WTC11 (cell line): Measurements from ENCODE around the gene SMYD3. TPM values are rescaled to one million over a fixed set of nuclear protein-coding genes. Genes with fewer than 3 reads are reported as not detected.
"Not testable (repeated sequence)": the region's sequence is repeated elsewhere in the genome, so short reads cannot be mapped to it uniquely, and the experiment has no call there.

Source experiments
- ATAC-seq: fragments of 200-7000 bp; cut with Tn5 transposase; 2 replicates; pipeline ENCODE4 v1.10.0; 2021; ENCODE audit warnings: mild to moderate bottlenecking, moderate library complexity
- CTCF ChIA-PET: fragments of 300-600 bp; sonication (Branson Sonifier 250); formaldehyde crosslinking; loops from one replicate; lab custom pipeline; 2021; ENCODE audit warnings: antibody characterized with exemption; lab: Charles Lee
- POLR2A ChIA-PET: fragments of 350-600 bp; sonication (Branson Sonifier 250); formaldehyde crosslinking; loops from one replicate; lab custom pipeline; 2021; ENCODE audit warnings: antibody characterized with exemption; lab: Charles Lee
- DNase-seq: peaks from one replicate; pipeline ENCODE4 v3.0.0; 2021; ENCODE audit warnings: low spot score
- H3K27ac Mint-ChIP-seq: 2 replicates; pipeline ENCODE4 v1.8.0; 2021; ENCODE audit warnings: mixed read lengths
- H3K27me3 Mint-ChIP-seq: 2 replicates; pipeline ENCODE4 v1.8.0; 2021; ENCODE audit warnings: low read depth, mild to moderate bottlenecking, moderate library complexity, mixed read lengths
- H3K36me3 Mint-ChIP-seq: 2 replicates; pipeline ENCODE4 v1.8.0; 2021; ENCODE audit warnings: mixed read lengths
- H3K4me1 Mint-ChIP-seq: 2 replicates; pipeline ENCODE4 v1.8.0; 2022; ENCODE audit warnings: mixed read lengths
- H3K4me3 Mint-ChIP-seq: 2 replicates; pipeline ENCODE4 v1.8.0; 2021; ENCODE audit warnings: mild to moderate bottlenecking, moderate library complexity, mixed read lengths
- H3K9me3 Mint-ChIP-seq: 2 replicates; pipeline ENCODE4 v1.8.0; 2021; ENCODE audit warnings: mixed read lengths
- CBFB ChIP-seq: sonication (generic); formaldehyde crosslinking; IDR thresholded peaks from 2 replicates; pipeline ENCODE4 v1.8.1; 2022; ENCODE audit warnings: mild to moderate bottlenecking, low read depth, missing genetic modification reagents
- ESRRA ChIP-seq: sonication (generic); formaldehyde crosslinking; IDR thresholded peaks from 2 replicates; pipeline ENCODE4 v1.8.1; 2022; ENCODE audit warnings: mild to moderate bottlenecking, missing genetic modification reagents, borderline replicate concordance
- GABPB1 ChIP-seq: sonication (generic); formaldehyde crosslinking; IDR thresholded peaks from 2 replicates; pipeline ENCODE4 v1.8.1; 2023; ENCODE audit warnings: mild to moderate bottlenecking, missing genetic modification reagents
- HMGA2 ChIP-seq: fragments of 250-450 bp; sonication (Bioruptor Pico); IDR thresholded peaks from 2 replicates; pipeline ENCODE4 v1.4.0; 2021; ENCODE audit warnings: mild to moderate bottlenecking, moderate library complexity
- IRF2 ChIP-seq: sonication (generic); formaldehyde crosslinking; IDR thresholded peaks from 2 replicates; pipeline ENCODE4 v1.8.0; 2022; ENCODE audit warnings: low read depth, missing genetic modification reagents, borderline replicate concordance
- MXD4 ChIP-seq: fragments of 250-450 bp; sonication (Bioruptor Pico); IDR thresholded peaks from 2 replicates; pipeline ENCODE4 v1.8.0; 2021; ENCODE audit warnings: mild to moderate bottlenecking, moderate library complexity, borderline replicate concordance
- NFYB ChIP-seq: sonication (generic); formaldehyde crosslinking; conservative IDR thresholded peaks from 2 replicates; pipeline ENCODE4 v1.8.0; 2022; ENCODE audit warnings: low read depth, missing genetic modification reagents
- PRRX2 ChIP-seq: fragments of 250-450 bp; sonication (Bioruptor Pico); IDR thresholded peaks from 2 replicates; pipeline ENCODE4 v1.8.0; 2021; ENCODE audit warnings: mild to moderate bottlenecking
- total RNA-seq: library from RNA; stranded (reverse); gene quantifications from 3 replicates; pipeline ENCODE4 v1.2.3, GENCODE V29; 2021
- TF ChIP-seq, protein P1 (sequence below): sonication (generic); formaldehyde crosslinking; IDR thresholded peaks from 2 replicates; pipeline ENCODE4 v1.8.0; 2022; ENCODE audit warnings: mild to moderate bottlenecking, missing genetic modification reagents
- TF ChIP-seq, protein P2 (sequence below): sonication (generic); formaldehyde crosslinking; IDR thresholded peaks from 2 replicates; pipeline ENCODE4 v1.8.0; 2023; ENCODE audit warnings: mild to moderate bottlenecking, missing genetic modification reagents
- TF ChIP-seq, protein P3 (sequence below): sonication (generic); formaldehyde crosslinking; IDR thresholded peaks from 2 replicates; pipeline ENCODE4 v1.8.1; 2023; ENCODE audit warnings: mild to moderate bottlenecking, missing genetic modification reagents
- TF ChIP-seq, protein P4 (sequence below): sonication (generic); formaldehyde crosslinking; IDR thresholded peaks from 2 replicates; pipeline ENCODE4 v1.8.1; 2023; ENCODE audit warnings: mild to moderate bottlenecking, missing genetic modification reagents, borderline replicate concordance
- TF ChIP-seq, protein P5 (sequence below): sonication (generic); formaldehyde crosslinking; IDR thresholded peaks from 2 replicates; pipeline ENCODE4 v1.8.1; 2023; ENCODE audit warnings: mild to moderate bottlenecking, missing genetic modification reagents, moderate library complexity
- TF ChIP-seq, protein P6 (sequence below): fragments of 250-450 bp; sonication (Bioruptor Pico); IDR thresholded peaks from 2 replicates; pipeline ENCODE4 v1.8.0; 2021; ENCODE audit warnings: mild to moderate bottlenecking
- TF ChIP-seq, protein P7 (sequence below): sonication (generic); formaldehyde crosslinking; conservative IDR thresholded peaks from 2 replicates; pipeline ENCODE4 v1.8.1; 2022; ENCODE audit warnings: mild to moderate bottlenecking, missing genetic modification reagents

SMYD3 gene
- total RNA-seq, 1 experiment from 2014 or later = 21.4 TPM

DNA sequence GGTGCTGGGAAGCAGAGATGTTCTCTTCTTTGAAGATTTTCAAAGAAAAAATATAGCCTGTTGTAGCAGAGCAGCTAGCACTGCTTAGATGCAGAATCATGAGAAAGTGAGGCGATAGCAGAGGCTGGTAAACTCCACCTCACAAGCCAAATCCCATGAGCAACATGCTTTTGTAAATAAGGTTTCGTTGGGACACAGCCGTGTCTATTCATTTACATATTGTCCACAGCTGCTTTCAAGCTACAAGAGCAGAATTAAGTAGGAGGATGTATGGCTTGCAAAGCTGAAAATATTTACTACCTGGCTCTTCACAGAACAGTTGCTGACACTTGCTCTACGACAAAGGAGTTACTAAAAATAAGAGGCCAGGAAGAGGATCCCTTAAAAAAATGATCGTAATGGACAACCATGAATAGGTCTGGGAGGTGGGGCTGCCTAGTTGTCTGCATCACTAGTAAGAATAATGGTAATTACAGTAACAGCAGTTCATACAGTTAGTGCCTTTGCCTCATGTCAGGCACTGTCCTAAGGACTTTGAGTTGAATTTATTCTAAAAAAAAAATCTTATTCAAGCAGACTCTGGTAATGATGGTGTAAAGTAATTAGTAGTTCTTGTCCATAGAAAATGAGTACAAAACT, 730.3 kb downstream of the SMYD3 start:
- H3K27me3 Mint-ChIP-seq = no peaks in the 10 kb centered on the region
- no peaks in the 10 kb centered on the region; the same call in 1 of the 2 replicates for H3K4me1 Mint-ChIP-seq
- TF ChIP-seq ESRRA (CRISPR knock-in tag) = no peak
- H3K27ac Mint-ChIP-seq = no peak overlapping the region
- peaks cover 5% of the 10 kb centered on the region; the same call in 1 of the 2 replicates for H3K36me3 Mint-ChIP-seq
- CTCF ChIA-PET = interaction anchor here (1.1 kb wide), 1 partner anchor 112 kb away, joined by 3 read pairs; no protein-coding TSS in a partner anchor
- no peak overlapping the region for H3K4me3 Mint-ChIP-seq
- POLR2A ChIA-PET = no interaction called here
- ATAC-seq (no peak), DNase-seq (no peak)
- peaks cover 18% of the 10 kb centered on the region for H3K9me3 Mint-ChIP-seq

DNA sequence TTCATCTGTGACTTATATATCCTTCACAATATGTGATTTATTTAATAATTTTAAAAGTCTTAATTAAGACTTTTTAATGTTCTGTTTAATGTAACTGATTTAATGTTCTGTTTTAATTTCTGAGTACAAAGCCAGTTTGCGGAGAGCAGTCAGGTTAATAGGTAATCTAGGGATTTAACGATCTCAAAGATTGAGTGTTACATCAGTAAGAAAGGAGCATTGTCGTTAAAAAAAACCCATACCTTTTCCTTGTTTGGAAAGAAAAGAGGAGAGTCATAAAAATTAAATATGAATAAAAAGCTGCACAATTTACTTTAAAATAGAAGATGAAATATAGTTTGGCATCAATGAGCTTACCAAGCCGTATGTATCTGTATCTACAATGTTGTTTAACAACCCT, 730.9 kb downstream of the SMYD3 start:
- no peaks in the 10 kb centered on the region; the same call in 1 of the 2 replicates for H3K4me1 Mint-ChIP-seq
- no peak overlapping the region for H3K4me3 Mint-ChIP-seq
- H3K36me3 Mint-ChIP-seq = peaks cover 5% of the 10 kb centered on the region; the same call in 1 of the 2 replicates
- H3K27me3 Mint-ChIP-seq = no peaks in the 10 kb centered on the region
- TF ChIP-seq GABPB1 (CRISPR knock-in tag) (no peak), HMGA2 (CRISPR knock-in tag) (peak; percentile 42; the same call in 1 of the 2 replicates), NFYB (CRISPR knock-in tag) (no peak)
- no peak for DNase-seq
- H3K27ac Mint-ChIP-seq = no peak overlapping the region
- ATAC-seq = no peak
- CTCF ChIA-PET = no interaction called here
- POLR2A ChIA-PET = no interaction called here
- H3K9me3 Mint-ChIP-seq = peaks cover 18% of the 10 kb centered on the region

DNA sequence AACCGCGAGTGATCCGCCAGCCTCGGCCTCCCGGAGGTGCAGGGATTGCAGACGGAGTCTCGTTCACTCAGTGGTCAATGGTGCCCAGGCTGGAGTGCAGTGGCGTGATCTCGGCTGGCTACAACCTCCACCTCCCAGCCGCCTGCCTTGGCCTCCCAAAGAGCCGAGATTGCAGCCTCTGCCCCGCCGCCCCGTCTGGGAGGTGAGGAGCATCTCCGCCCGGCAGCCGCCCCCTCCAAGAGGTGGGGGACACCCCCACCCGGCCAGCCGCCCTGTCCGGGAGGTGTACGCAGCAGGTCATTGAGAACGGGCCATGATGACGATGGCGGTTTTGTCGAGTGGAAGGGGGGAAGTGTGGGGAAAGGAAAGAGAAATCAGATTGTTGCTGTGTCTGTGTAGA, 732.1 kb downstream of the SMYD3 start:
- H3K27ac Mint-ChIP-seq, DNase-seq, POLR2A ChIA-PET, H3K27me3 Mint-ChIP-seq, H3K4me3 Mint-ChIP-seq, ATAC-seq, H3K4me1 Mint-ChIP-seq, H3K36me3 Mint-ChIP-seq: not testable (repeated sequence)
- CTCF ChIA-PET = interaction anchor here (1.7 kb wide), 1 partner anchor 23 kb away, joined by 4 read pairs; no protein-coding TSS in a partner anchor
- peaks cover 14% of the 10 kb centered on the region for H3K9me3 Mint-ChIP-seq

DNA sequence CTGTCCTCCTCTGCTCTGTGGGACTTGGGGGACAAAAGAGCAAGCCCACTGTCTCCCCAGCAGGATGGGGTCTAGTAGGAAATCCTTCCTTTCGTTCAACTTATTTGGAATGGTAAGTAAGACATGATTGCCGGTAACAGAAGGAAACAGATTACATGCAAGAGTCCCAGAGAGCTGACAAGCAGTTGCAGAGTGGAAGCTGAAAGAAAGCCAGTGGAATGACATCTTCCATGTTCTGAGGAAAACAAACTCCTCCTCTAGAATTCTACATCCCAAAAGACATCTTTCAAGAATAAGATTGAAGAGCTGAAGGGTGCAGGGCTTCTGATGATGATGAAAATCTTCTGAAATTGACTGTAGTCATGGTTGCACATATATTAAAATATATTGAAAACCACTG, 732.9 kb downstream of the SMYD3 start:
- Mint-ChIP-seq H3K36me3 (no peaks in the 10 kb centered on the region), H3K4me1 (no peaks in the 10 kb centered on the region; the same call in 1 of the 2 replicates), H3K27me3 (no peaks in the 10 kb centered on the region), H3K4me3 (no peak overlapping the region), H3K9me3 (peaks cover 7% of the 10 kb centered on the region), H3K27ac (no peak overlapping the region)
- ATAC-seq = no peak
- TF ChIP-seq, protein P1, sequence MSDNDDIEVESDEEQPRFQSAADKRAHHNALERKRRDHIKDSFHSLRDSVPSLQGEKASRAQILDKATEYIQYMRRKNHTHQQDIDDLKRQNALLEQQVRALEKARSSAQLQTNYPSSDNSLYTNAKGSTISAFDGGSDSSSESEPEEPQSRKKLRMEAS = no peak
- TF ChIP-seq, protein P2, sequence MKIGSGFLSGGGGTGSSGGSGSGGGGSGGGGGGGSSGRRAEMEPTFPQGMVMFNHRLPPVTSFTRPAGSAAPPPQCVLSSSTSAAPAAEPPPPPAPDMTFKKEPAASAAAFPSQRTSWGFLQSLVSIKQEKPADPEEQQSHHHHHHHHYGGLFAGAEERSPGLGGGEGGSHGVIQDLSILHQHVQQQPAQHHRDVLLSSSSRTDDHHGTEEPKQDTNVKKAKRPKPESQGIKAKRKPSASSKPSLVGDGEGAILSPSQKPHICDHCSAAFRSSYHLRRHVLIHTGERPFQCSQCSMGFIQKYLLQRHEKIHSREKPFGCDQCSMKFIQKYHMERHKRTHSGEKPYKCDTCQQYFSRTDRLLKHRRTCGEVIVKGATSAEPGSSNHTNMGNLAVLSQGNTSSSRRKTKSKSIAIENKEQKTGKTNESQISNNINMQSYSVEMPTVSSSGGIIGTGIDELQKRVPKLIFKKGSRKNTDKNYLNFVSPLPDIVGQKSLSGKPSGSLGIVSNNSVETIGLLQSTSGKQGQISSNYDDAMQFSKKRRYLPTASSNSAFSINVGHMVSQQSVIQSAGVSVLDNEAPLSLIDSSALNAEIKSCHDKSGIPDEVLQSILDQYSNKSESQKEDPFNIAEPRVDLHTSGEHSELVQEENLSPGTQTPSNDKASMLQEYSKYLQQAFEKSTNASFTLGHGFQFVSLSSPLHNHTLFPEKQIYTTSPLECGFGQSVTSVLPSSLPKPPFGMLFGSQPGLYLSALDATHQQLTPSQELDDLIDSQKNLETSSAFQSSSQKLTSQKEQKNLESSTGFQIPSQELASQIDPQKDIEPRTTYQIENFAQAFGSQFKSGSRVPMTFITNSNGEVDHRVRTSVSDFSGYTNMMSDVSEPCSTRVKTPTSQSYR = no peak
- TF ChIP-seq MXD4 = no peak
- TF ChIP-seq CBFB (CRISPR knock-in tag) = no peak
- no peak for TF ChIP-seq IRF2
- TF ChIP-seq, protein P3, sequence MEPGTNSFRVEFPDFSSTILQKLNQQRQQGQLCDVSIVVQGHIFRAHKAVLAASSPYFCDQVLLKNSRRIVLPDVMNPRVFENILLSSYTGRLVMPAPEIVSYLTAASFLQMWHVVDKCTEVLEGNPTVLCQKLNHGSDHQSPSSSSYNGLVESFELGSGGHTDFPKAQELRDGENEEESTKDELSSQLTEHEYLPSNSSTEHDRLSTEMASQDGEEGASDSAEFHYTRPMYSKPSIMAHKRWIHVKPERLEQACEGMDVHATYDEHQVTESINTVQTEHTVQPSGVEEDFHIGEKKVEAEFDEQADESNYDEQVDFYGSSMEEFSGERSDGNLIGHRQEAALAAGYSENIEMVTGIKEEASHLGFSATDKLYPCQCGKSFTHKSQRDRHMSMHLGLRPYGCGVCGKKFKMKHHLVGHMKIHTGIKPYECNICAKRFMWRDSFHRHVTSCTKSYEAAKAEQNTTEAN (CRISPR knock-in tag) = no peak
- TF ChIP-seq, protein P4, sequence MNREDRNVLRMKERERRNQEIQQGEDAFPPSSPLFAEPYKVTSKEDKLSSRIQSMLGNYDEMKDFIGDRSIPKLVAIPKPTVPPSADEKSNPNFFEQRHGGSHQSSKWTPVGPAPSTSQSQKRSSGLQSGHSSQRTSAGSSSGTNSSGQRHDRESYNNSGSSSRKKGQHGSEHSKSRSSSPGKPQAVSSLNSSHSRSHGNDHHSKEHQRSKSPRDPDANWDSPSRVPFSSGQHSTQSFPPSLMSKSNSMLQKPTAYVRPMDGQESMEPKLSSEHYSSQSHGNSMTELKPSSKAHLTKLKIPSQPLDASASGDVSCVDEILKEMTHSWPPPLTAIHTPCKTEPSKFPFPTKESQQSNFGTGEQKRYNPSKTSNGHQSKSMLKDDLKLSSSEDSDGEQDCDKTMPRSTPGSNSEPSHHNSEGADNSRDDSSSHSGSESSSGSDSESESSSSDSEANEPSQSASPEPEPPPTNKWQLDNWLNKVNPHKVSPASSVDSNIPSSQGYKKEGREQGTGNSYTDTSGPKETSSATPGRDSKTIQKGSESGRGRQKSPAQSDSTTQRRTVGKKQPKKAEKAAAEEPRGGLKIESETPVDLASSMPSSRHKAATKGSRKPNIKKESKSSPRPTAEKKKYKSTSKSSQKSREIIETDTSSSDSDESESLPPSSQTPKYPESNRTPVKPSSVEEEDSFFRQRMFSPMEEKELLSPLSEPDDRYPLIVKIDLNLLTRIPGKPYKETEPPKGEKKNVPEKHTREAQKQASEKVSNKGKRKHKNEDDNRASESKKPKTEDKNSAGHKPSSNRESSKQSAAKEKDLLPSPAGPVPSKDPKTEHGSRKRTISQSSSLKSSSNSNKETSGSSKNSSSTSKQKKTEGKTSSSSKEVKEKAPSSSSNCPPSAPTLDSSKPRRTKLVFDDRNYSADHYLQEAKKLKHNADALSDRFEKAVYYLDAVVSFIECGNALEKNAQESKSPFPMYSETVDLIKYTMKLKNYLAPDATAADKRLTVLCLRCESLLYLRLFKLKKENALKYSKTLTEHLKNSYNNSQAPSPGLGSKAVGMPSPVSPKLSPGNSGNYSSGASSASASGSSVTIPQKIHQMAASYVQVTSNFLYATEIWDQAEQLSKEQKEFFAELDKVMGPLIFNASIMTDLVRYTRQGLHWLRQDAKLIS (CRISPR knock-in tag) = no peak
- TF ChIP-seq PRRX2 = no peak
- TF ChIP-seq, protein P5, sequence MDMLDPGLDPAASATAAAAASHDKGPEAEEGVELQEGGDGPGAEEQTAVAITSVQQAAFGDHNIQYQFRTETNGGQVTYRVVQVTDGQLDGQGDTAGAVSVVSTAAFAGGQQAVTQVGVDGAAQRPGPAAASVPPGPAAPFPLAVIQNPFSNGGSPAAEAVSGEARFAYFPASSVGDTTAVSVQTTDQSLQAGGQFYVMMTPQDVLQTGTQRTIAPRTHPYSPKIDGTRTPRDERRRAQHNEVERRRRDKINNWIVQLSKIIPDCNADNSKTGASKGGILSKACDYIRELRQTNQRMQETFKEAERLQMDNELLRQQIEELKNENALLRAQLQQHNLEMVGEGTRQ = no peak
- TF ChIP-seq, protein P6, sequence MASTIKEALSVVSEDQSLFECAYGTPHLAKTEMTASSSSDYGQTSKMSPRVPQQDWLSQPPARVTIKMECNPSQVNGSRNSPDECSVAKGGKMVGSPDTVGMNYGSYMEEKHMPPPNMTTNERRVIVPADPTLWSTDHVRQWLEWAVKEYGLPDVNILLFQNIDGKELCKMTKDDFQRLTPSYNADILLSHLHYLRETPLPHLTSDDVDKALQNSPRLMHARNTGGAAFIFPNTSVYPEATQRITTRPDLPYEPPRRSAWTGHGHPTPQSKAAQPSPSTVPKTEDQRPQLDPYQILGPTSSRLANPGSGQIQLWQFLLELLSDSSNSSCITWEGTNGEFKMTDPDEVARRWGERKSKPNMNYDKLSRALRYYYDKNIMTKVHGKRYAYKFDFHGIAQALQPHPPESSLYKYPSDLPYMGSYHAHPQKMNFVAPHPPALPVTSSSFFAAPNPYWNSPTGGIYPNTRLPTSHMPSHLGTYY (CRISPR knock-in tag) = no peak
- TF ChIP-seq, protein P7, sequence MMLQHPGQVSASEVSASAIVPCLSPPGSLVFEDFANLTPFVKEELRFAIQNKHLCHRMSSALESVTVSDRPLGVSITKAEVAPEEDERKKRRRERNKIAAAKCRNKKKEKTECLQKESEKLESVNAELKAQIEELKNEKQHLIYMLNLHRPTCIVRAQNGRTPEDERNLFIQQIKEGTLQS (CRISPR knock-in tag) = no peak
- no peak for DNase-seq
- POLR2A ChIA-PET = no interaction called here
- CTCF ChIA-PET = interaction anchor here (0.6 to 1.7 kb wide), 2 partner anchors 24 to 25 kb away, joined by 3 to 4 read pairs; no protein-coding TSS in a partner anchor
